Measurements from ENCODE around the gene MPND. TPM values are rescaled to one million over a fixed set of nuclear protein-coding genes. Genes with fewer than 3 reads are reported as not detected.

Gene MPND
- total RNA-seq, 2 donors from 2014 or later, result 5.8 to 10.8 TPM

- no peak for TF ChIP-seq CTCF (IDR thresholded peaks at IDR 0.05)
- DNase-seq (ENCODE audit: low spot score) (no peak), ATAC-seq (ENCODE audit: insufficient number of reproducible peaks, low FRiP score, low read depth) (no peak)
- no peak overlapping the region for H3K4me3 ChIP-seq
- H3K4me1 ChIP-seq (ENCODE audit: control insufficient read depth in 1 of 2, low read depth in 2 of 2), result no peaks in the 10 kb centered on the region
- H3K27ac ChIP-seq, result no peak overlapping the region
- no peaks in the 10 kb centered on the region for H3K27me3 ChIP-seq (replicated peaks; ENCODE audit: insufficient read depth)
- H3K9me3 ChIP-seq, result no peaks in the 10 kb centered on the region
- peaks cover 51% of the 10 kb centered on the region for H3K36me3 ChIP-seq
Measured at GRCh38 chr19:4362101-4362828, 18.9 kb downstream of the MPND start.

GRCh38 chr19:4362831-4363545, 19.6 kb downstream of the MPND start:
- no peak for TF ChIP-seq CTCF (IDR thresholded peaks at IDR 0.05)
- no peak overlapping the region for H3K27ac ChIP-seq

GRCh38 chr19:4363571-4364304, 20.4 kb downstream of the MPND start:
- DNase-seq (ENCODE audit: low spot score) (no peak), ATAC-seq (ENCODE audit: insufficient number of reproducible peaks, low FRiP score, low read depth) (no peak)
- H3K4me3 ChIP-seq, result no peak overlapping the region
- no peaks in the 10 kb centered on the region for H3K9me3 ChIP-seq
- H3K27ac ChIP-seq, result no peak overlapping the region
- peaks cover 51% of the 10 kb centered on the region for H3K36me3 ChIP-seq
- H3K27me3 ChIP-seq (replicated peaks; ENCODE audit: insufficient read depth), result no peaks in the 10 kb centered on the region
- H3K4me1 ChIP-seq (ENCODE audit: control insufficient read depth in 1 of 2, low read depth in 2 of 2), result peaks cover 7 to 11% of the 10 kb centered on the region in 2 donors
- no peak for TF ChIP-seq CTCF (IDR thresholded peaks at IDR 0.05)

More at GRCh38 chr19:4362831-4363545, 19.6 kb downstream of the MPND start:
- Histone ChIP-seq H3K36me3 (peaks cover 51% of the 10 kb centered on the region), H3K4me3 (no peak overlapping the region), H3K9me3 (no peaks in the 10 kb centered on the region), H3K27me3 (replicated peaks; ENCODE audit: insufficient read depth) (no peaks in the 10 kb centered on the region), H3K4me1 (ENCODE audit: control insufficient read depth in 1 of 2, low read depth in 2 of 2) (peaks cover 1 to 4% of the 10 kb centered on the region in 2 donors)
- no peak for DNase-seq (ENCODE audit: low spot score)
- ATAC-seq (ENCODE audit: insufficient number of reproducible peaks, low FRiP score, low read depth), result no peak

GRCh38 chr19:4365341-4365740, 22.0 kb downstream of the MPND start:
- no peaks in the 10 kb centered on the region for H3K27me3 ChIP-seq (replicated peaks; ENCODE audit: insufficient read depth)
- H3K4me3 ChIP-seq, result no peak overlapping the region
- H3K4me1 ChIP-seq (ENCODE audit: control insufficient read depth in 1 of 2, low read depth in 2 of 2), result peaks cover 12 to 25% of the 10 kb centered on the region in 2 donors
- H3K9me3 ChIP-seq, result no peaks in the 10 kb centered on the region
- TF ChIP-seq CTCF (IDR thresholded peaks at IDR 0.05), result no peak
- ATAC-seq (ENCODE audit: insufficient number of reproducible peaks, low FRiP score, low read depth) (no peak), DNase-seq (ENCODE audit: low spot score) (no peak)
- no peak overlapping the region for H3K27ac ChIP-seq
- peaks cover 44% of the 10 kb centered on the region for H3K36me3 ChIP-seq

Measured in thoracic aorta (tissue), 2 donors.